IPS-18c (cell line): Measurements from ENCODE around the gene TGFBR2.

Experiments
- H3K4me3 ChIP-seq: 2 replicates; pipeline ENCODE4 v1.7.0; 2013; ENCODE audit warnings: low read depth, mild to moderate bottlenecking, low read length, moderate library complexity; ENCODE audit not compliant: insufficient read depth
- H3K9me3 ChIP-seq: one replicate; pipeline ENCODE4 v1.6.1; 2013; ENCODE audit warnings: mild to moderate bottlenecking, low read length, moderate library complexity; ENCODE audit not compliant: control insufficient read depth, insufficient read depth

The TGFBR2 gene

GRCh38 chr3:30597769-30598134, 8.6 kb upstream of the TGFBR2 start:
- no peak overlapping the region for H3K4me3 ChIP-seq
- H3K9me3 ChIP-seq, result no peaks in the 10 kb centered on the region

GRCh38 chr3:30598668-30599545, 7.5 kb upstream of the TGFBR2 start:
- Histone ChIP-seq H3K4me3 (no peak overlapping the region), H3K9me3 (no peaks in the 10 kb centered on the region)

- no peaks in the 10 kb centered on the region for H3K9me3 ChIP-seq
- no peak overlapping the region for H3K4me3 ChIP-seq
Observed at GRCh38 chr3:30600572-30600971, 5.8 kb upstream of the TGFBR2 start.

GRCh38 chr3:30602946-30603345, 3.5 kb upstream of the TGFBR2 start:
- Histone ChIP-seq H3K9me3 (no peaks in the 10 kb centered on the region), H3K4me3 (no peak overlapping the region)

- no peaks in the 10 kb centered on the region for H3K9me3 ChIP-seq
- H3K4me3 ChIP-seq, result no peak overlapping the region
Observed at GRCh38 chr3:30604093-30604492, 2.3 kb upstream of the TGFBR2 start.

GRCh38 chr3:30604558-30604957, 1.8 kb upstream of the TGFBR2 start:
- H3K9me3 ChIP-seq, result no peaks in the 10 kb centered on the region
- no peak overlapping the region for H3K4me3 ChIP-seq

- Histone ChIP-seq H3K4me3 (no peak overlapping the region), H3K9me3 (no peaks in the 10 kb centered on the region)
Observed at GRCh38 chr3:30605005-30605404, 1.4 kb upstream of the TGFBR2 start.

GRCh38 chr3:30605706-30606300, 598 bp upstream of the TGFBR2 start:
- H3K4me3 ChIP-seq, result peak overlapping the region; percentile 90
- no peaks in the 10 kb centered on the region for H3K9me3 ChIP-seq

- Histone ChIP-seq H3K9me3 (no peaks in the 10 kb centered on the region), H3K4me3 (peak overlapping the region; percentile 90)
Observed at GRCh38 chr3:30607032-30607833, 832 bp downstream of the TGFBR2 start.

- Histone ChIP-seq H3K4me3 (no peak overlapping the region; the same call in 1 of the 2 replicates), H3K9me3 (no peaks in the 10 kb centered on the region)
Observed at GRCh38 chr3:30608598-30608947, 2.2 kb downstream of the TGFBR2 start.

GRCh38 chr3:30609930-30610701, 3.7 kb downstream of the TGFBR2 start:
- no peak overlapping the region for H3K4me3 ChIP-seq

GRCh38 chr3:30610702-30611368, 4.4 kb downstream of the TGFBR2 start:
- no peak overlapping the region for H3K4me3 ChIP-seq
- H3K9me3 ChIP-seq, result no peaks in the 10 kb centered on the region

More at GRCh38 chr3:30609930-30610701, 3.7 kb downstream of the TGFBR2 start:
- H3K9me3 ChIP-seq, result no peaks in the 10 kb centered on the region

- Histone ChIP-seq H3K4me3 (no peak overlapping the region), H3K9me3 (no peaks in the 10 kb centered on the region)
Observed at GRCh38 chr3:30611613-30612436, 5.4 kb downstream of the TGFBR2 start.

GRCh38 chr3:30612437-30613132, 6.2 kb downstream of the TGFBR2 start:
- no peaks in the 10 kb centered on the region for H3K9me3 ChIP-seq
- H3K4me3 ChIP-seq, result no peak overlapping the region

- Histone ChIP-seq H3K4me3 (no peak overlapping the region), H3K9me3 (no peaks in the 10 kb centered on the region)
Observed at GRCh38 chr3:30613133-30613825, 6.9 kb downstream of the TGFBR2 start.
